Measurements from ENCODE around the gene AGPAT3.
A peak's percentile ranks its signal among the peaks of the same experiment; 100 is the strongest.
"Not testable (repeated sequence)": the region's sequence is repeated elsewhere in the genome, so short reads cannot be mapped to it uniquely, and the experiment has no call there.

Gene AGPAT3

GRCh38 chr21:43864962-43865539, at the start of gene AGPAT3:
TSS of gene AGPAT3 (plus strand) at chr21:43865223. CDS start at chr21:43959682, 94,459 bp downstream.
- no peak for DNase-seq

GRCh38 chr21:43815991-43816390, 49.0 kb upstream of the AGPAT3 start:
- DNase-seq, result no peak

- DNase-seq, result peak; percentile 27
Observed at GRCh38 chr21:43816611-43817071, 48.4 kb upstream of the AGPAT3 start.

GRCh38 chr21:43817157-43818086, 47.6 kb upstream of the AGPAT3 start:
- peak; percentile 19 for DNase-seq

- DNase-seq, result peak; percentile 26
Observed at GRCh38 chr21:43818685-43819084, 46.3 kb upstream of the AGPAT3 start.

GRCh38 chr21:43819511-43820405, 45.3 kb upstream of the AGPAT3 start:
- peak; percentile 10 for DNase-seq

GRCh38 chr21:43820466-43820865, 44.6 kb upstream of the AGPAT3 start:
- peak; percentile 3 for DNase-seq

- DNase-seq, result not testable (repeated sequence)
Observed at GRCh38 chr21:43822166-43822565, 42.9 kb upstream of the AGPAT3 start.

GRCh38 chr21:43822741-43823140, 42.3 kb upstream of the AGPAT3 start:
- not testable (repeated sequence) for DNase-seq

GRCh38 chr21:43824333-43825241, 40.4 kb upstream of the AGPAT3 start:
- DNase-seq, result no peak

- DNase-seq, result no peak
Observed at GRCh38 chr21:43825242-43825935, 39.6 kb upstream of the AGPAT3 start.

GRCh38 chr21:43825936-43826622, 38.9 kb upstream of the AGPAT3 start:
- DNase-seq, result no peak

- no peak for DNase-seq
Observed at GRCh38 chr21:43826623-43826974, 38.4 kb upstream of the AGPAT3 start.

- DNase-seq, result no peak
Observed at GRCh38 chr21:43827015-43827611, 37.9 kb upstream of the AGPAT3 start.

GRCh38 chr21:43829161-43829560, 35.9 kb upstream of the AGPAT3 start:
- DNase-seq, result no peak

GRCh38 chr21:43829575-43830119, 35.4 kb upstream of the AGPAT3 start:
- no peak for DNase-seq

- DNase-seq, result peak; percentile 3
Observed at GRCh38 chr21:43832158-43832550, 32.9 kb upstream of the AGPAT3 start.

GRCh38 chr21:43832648-43833047, 32.4 kb upstream of the AGPAT3 start:
- peak; percentile 9 for DNase-seq

GRCh38 chr21:43834146-43834905, 30.7 kb upstream of the AGPAT3 start:
- peak; percentile 21 for DNase-seq

Measured in left hindlimb (tissue), 1 donor.